Nephron progenitor cell (in vitro differentiated cells): ENCODE measurements around the gene PFKFB1.

Experiments used
- DNase-seq: peaks from one replicate; pipeline ENCODE4 v3.0.0; 2021
- H3K27ac Mint-ChIP-seq: 2 replicates; pipeline ENCODE4 v1.8.0; 2021; ENCODE audit warnings: mild to moderate bottlenecking, moderate library complexity, mixed read lengths
- H3K27me3 Mint-ChIP-seq: 2 replicates; pipeline ENCODE4 v1.8.0; 2021; ENCODE audit warnings: mild to moderate bottlenecking, low read depth, mixed read lengths; ENCODE audit not compliant: poor library complexity
- H3K36me3 Mint-ChIP-seq: 2 replicates; pipeline ENCODE4 v1.8.0; 2021; ENCODE audit warnings: low read depth, mixed read lengths
- H3K4me1 Mint-ChIP-seq: 2 replicates; pipeline ENCODE4 v1.8.0; 2021; ENCODE audit warnings: mixed read lengths
- H3K4me3 Mint-ChIP-seq: 2 replicates; pipeline ENCODE4 v1.8.0; 2021; ENCODE audit warnings: mild to moderate bottlenecking, moderate library complexity, mixed read lengths
- H3K9me3 Mint-ChIP-seq: 2 replicates; pipeline ENCODE4 v1.8.0; 2021; ENCODE audit warnings: mild to moderate bottlenecking, moderate library complexity, mixed read lengths
- TF ChIP-seq, protein P1 (sequence below): fragments of 200-600 bp; sonication (generic); IDR thresholded peaks from 2 replicates; pipeline ENCODE4 v1.5.0; 2021; ENCODE audit warnings: antibody characterized with exemption

PFKFB1 gene

DNA sequence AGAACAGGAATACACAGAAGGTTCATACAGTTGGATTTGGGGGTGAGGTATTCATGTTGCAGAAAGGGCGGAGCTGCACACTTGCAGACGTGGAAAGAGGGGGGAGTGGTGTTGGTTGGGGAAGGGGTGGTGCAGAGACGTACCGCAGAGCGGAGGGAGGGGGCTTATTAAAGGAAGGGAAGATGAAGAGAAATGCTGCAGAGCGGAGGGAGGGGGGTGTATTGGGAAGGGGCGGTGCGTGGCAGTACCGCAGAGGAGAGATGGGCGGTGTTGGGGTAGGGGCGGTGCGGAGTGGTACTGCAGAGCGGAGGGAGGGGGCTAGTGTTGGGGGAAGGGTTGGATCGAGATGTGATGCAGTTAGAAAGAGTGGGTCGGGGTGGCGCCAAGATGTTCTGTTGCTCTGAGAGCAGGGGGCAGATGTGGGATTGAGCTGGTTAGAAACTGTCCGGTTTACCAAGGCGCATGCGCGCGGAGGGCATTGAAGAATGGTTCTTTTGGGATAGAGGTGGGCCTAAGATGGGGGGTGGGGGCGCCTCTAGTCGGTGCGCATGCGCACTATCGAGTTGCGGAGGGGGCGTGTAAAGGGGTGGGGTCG lies 72.5 kb downstream of the PFKFB1 start:
- peaks cover 67% of the 10 kb centered on the region for H3K9me3 Mint-ChIP-seq
- H3K27me3 Mint-ChIP-seq, result no peaks in the 10 kb centered on the region
- DNase-seq, result peak; percentile 82
- H3K27ac Mint-ChIP-seq, result peak overlapping the region; percentile 89
- H3K4me3 Mint-ChIP-seq, result peak overlapping the region; percentile 97
- H3K4me1 Mint-ChIP-seq, result peaks cover 8% of the 10 kb centered on the region
- H3K36me3 Mint-ChIP-seq, result peaks cover 19% of the 10 kb centered on the region
- TF ChIP-seq, protein P1, sequence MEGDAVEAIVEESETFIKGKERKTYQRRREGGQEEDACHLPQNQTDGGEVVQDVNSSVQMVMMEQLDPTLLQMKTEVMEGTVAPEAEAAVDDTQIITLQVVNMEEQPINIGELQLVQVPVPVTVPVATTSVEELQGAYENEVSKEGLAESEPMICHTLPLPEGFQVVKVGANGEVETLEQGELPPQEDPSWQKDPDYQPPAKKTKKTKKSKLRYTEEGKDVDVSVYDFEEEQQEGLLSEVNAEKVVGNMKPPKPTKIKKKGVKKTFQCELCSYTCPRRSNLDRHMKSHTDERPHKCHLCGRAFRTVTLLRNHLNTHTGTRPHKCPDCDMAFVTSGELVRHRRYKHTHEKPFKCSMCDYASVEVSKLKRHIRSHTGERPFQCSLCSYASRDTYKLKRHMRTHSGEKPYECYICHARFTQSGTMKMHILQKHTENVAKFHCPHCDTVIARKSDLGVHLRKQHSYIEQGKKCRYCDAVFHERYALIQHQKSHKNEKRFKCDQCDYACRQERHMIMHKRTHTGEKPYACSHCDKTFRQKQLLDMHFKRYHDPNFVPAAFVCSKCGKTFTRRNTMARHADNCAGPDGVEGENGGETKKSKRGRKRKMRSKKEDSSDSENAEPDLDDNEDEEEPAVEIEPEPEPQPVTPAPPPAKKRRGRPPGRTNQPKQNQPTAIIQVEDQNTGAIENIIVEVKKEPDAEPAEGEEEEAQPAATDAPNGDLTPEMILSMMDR, result no peak

DNA sequence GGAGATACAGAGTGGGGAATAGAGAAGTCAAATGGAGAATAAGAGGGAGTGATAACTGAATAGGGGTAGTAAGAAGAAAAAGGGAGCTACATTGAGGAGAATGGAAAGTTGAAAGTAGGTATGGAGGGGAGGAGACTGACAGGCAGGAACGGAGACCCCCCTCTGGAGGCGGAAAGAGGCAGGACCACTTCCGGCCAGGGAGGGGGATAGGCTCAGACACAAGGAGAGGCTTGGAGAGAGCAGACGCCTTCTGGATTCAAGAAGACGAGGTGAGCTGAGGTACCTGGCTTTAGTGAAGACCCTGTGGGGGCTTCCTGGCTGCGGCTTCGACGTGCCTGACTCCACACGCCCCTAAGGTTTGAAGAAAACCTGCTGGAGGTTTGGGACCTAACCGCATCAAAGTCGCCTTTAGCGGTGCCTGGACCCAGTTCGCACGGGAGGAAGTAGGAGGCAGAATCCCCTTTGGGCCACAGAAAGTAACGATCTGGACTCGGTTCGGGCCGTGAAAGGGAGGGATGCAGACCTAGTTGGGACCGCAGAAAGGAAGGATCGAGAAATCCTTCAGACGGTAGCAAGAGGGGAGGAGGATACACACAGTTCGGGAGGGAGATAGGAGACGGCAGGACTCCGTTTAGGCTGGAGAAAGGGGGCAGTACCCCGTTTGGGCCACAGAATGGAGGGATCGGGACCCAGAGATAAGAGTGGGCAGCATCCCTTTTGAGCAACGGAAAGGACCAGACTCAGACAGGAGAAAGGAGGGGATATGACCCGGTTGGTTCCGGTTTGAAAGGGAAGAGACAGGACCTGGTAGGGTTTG lies 73.2 kb downstream of the PFKFB1 start, which contains the start of gene TRO:
Gene TRO (plus strand): TSS at position 215 of the 817 bp plus-strand sequence. CDS start 1,423 bp downstream, outside the sequence.
- TF ChIP-seq, protein P1, result peak; percentile 27
- Mint-ChIP-seq H3K9me3 (peaks cover 67% of the 10 kb centered on the region), H3K27ac (peak within 1 kb of the TSS; percentile 89), H3K27me3 (no peaks in the 10 kb centered on the region), H3K4me1 (peaks cover 8% of the 10 kb centered on the region), H3K36me3 (peaks cover 12% of the 10 kb centered on the region), H3K4me3 (peak within 1 kb of the TSS; percentile 97)
- DNase-seq, result peak; percentile 56

DNA sequence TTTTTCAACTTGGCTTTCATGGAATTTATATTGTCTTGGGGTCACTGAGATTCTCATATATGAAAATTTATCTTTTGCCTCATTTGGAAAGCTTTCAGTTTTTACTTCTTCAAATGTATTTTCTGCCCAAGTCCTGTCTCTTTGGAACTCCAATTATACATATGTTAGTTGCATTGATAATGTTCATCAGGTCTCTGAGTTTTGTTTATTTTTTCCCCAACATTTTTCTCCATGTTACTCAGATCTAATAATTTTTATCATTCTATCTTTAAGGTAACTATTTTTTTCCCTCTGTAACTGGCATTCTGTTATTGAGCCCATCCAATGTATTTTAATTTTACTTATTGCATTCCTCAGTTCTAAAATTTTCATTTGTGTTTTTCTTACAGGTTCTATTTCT lies 84.0 kb downstream of the PFKFB1 start:
- TF ChIP-seq, protein P1, result no peak
- H3K27me3 Mint-ChIP-seq, result peaks cover 6% of the 10 kb centered on the region
- H3K9me3 Mint-ChIP-seq, result peaks cover 46% of the 10 kb centered on the region
- H3K36me3 Mint-ChIP-seq, result no peaks in the 10 kb centered on the region
- H3K27ac Mint-ChIP-seq, result no peak overlapping the region
- no peak overlapping the region for H3K4me3 Mint-ChIP-seq
- DNase-seq, result no peak
- H3K4me1 Mint-ChIP-seq, result no peaks in the 10 kb centered on the region

DNA sequence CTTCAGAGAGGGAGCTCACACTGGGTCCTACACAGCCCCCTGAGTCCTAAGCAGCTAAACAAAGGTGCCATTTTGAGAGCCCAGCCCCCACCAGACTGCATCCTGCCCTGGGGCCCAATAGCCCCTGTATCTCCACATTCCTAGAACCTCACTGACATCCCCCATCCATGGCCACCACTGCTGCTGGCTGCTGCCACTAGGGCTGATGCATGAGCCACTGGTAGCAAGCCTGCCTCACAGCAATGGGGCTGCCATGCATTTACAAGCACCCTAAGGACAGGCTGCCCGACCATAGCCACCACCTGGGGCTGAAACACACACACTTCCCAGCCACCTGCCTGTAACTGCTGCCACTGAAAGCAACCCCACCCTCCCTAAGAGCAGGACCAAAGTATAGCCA lies 99.8 kb downstream of the PFKFB1 start:
- no peaks in the 10 kb centered on the region for H3K4me1 Mint-ChIP-seq
- no peak overlapping the region for H3K4me3 Mint-ChIP-seq
- peaks cover 20% of the 10 kb centered on the region for H3K27me3 Mint-ChIP-seq
- TF ChIP-seq, protein P1, result no peak
- H3K36me3 Mint-ChIP-seq, result no peaks in the 10 kb centered on the region
- H3K9me3 Mint-ChIP-seq, result peaks cover 75% of the 10 kb centered on the region
- no peak overlapping the region for H3K27ac Mint-ChIP-seq
- DNase-seq, result no peak

DNA sequence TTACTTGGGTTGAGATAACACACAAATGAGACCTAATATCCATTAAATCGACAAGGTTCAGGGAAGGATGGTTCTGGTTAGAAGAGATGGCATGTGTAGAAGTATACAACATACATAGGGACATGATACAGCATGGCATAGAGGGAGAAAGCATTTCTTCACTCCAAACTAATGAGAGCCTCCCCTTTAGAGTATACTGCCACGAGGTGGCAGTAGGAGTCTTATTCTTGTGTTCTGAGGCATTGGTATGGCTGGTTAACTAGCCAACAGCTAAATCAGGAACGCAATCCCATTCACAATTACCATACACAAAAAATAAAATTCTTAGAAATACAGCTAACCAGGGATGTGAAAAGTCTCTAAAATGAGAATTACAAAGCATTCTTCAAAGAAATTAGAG lies 102.4 kb downstream of the PFKFB1 start:
- peak; percentile 3 for DNase-seq
- Mint-ChIP-seq H3K36me3 (no peaks in the 10 kb centered on the region), H3K9me3 (peaks cover 89% of the 10 kb centered on the region), H3K4me1 (no peaks in the 10 kb centered on the region), H3K27me3 (peaks cover 13% of the 10 kb centered on the region), H3K4me3 (no peak overlapping the region), H3K27ac (no peak overlapping the region)
- TF ChIP-seq, protein P1, result no peak
